Measurements from ENCODE around the gene SHANK3.

DNA sequence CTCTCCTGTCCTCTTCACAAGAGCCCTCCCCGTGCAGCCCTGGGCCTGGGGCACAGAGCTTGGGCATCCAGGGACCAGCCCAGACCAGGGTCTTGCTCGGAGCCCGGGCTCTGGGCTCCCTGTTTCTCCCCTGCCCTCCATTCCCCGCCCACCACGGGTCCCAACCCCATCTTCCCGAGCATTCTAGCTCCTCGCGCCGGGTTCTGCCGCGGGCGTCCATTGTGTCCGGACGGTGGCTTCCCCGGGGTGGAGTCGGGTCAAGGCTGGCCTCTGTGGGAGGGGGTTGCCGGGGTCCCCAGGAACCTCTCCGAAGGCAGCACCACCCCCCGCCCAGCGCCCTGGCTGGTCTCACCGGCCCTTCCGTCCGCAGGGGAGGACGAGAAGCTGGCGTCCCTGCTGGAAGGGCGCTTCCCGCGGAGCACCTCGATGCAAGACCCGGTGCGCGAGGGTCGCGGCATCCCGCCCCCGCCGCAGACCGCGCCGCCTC is 47.2 kb downstream of the SHANK3 start:
- TF ChIP-seq, protein P1, sequence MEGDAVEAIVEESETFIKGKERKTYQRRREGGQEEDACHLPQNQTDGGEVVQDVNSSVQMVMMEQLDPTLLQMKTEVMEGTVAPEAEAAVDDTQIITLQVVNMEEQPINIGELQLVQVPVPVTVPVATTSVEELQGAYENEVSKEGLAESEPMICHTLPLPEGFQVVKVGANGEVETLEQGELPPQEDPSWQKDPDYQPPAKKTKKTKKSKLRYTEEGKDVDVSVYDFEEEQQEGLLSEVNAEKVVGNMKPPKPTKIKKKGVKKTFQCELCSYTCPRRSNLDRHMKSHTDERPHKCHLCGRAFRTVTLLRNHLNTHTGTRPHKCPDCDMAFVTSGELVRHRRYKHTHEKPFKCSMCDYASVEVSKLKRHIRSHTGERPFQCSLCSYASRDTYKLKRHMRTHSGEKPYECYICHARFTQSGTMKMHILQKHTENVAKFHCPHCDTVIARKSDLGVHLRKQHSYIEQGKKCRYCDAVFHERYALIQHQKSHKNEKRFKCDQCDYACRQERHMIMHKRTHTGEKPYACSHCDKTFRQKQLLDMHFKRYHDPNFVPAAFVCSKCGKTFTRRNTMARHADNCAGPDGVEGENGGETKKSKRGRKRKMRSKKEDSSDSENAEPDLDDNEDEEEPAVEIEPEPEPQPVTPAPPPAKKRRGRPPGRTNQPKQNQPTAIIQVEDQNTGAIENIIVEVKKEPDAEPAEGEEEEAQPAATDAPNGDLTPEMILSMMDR (IDR thresholded peaks at IDR 0.05): no peak
- no peak for TF ChIP-seq ZFX (IDR thresholded peaks at IDR 0.05; ENCODE audit: borderline replicate concordance)

Measured in 22Rv1 (cell line).